Activated CD4-positive, alpha-beta memory T cell treated with anti-CD3 and anti-CD28 coated beads for 36 hours (primary cell): ENCODE measurements around the gene PIEZO2. TPM values are rescaled to one million over a fixed set of nuclear protein-coding genes. Genes with fewer than 3 reads are reported as not detected.

Source experiments
- CTCF ChIA-PET: fragments of 350-600 bp; sonication (Branson Sonifier 250); formaldehyde crosslinking; loops from one replicate; lab custom pipeline; 2021; ENCODE audit warnings: antibody characterized with exemption, inconsistent platforms; lab: Charles Lee
- POLR2A ChIA-PET: fragments of 350-600 bp; sonication (Branson Sonifier 250); formaldehyde crosslinking; loops from one replicate; lab custom pipeline; 2021; ENCODE audit warnings: antibody characterized with exemption; lab: Charles Lee
- DNase-seq: peaks from one replicate; pipeline ENCODE4 v3.0.0-alpha.2; 2020
- H3K27ac Mint-ChIP-seq: one replicate; pipeline ENCODE4 v1.8.0; 2021; ENCODE audit warnings: mixed read lengths
- H3K27me3 Mint-ChIP-seq: one replicate; pipeline ENCODE4 v1.8.0; 2021; ENCODE audit warnings: mixed read lengths
- H3K36me3 Mint-ChIP-seq: one replicate; pipeline ENCODE4 v1.8.0; 2021; ENCODE audit warnings: mixed read lengths
- H3K4me1 Mint-ChIP-seq: one replicate; pipeline ENCODE4 v1.8.0; 2021; ENCODE audit warnings: low read depth, mixed read lengths
- H3K4me3 Mint-ChIP-seq: one replicate; pipeline ENCODE4 v1.8.0; 2021; ENCODE audit warnings: mild to moderate bottlenecking, mixed read lengths
- H3K9me3 Mint-ChIP-seq: one replicate; pipeline ENCODE4 v1.8.0; 2021; ENCODE audit warnings: mixed read lengths
- intact Hi-C: fragments of 100-400 bp; cut with micrococcal nuclease; formaldehyde crosslinking; loops from one replicate; pipeline ENCODE4 v1.15.1; 2023
- total RNA-seq, 2 experiments: library from RNA; stranded (reverse); gene quantifications; one replicate each; pipeline ENCODE4 v1.2.3, GENCODE V29; 2021

The PIEZO2 gene
- total RNA-seq, 2 experiments from 2014 or later, result not detected

- Mint-ChIP-seq H3K9me3 (peaks cover 17% of the 10 kb centered on the region), H3K27me3 (peaks cover 5% of the 10 kb centered on the region), H3K4me3 (no peak overlapping the region), H3K36me3 (no peaks in the 10 kb centered on the region), H3K4me1 (no peaks in the 10 kb centered on the region), H3K27ac (no peak overlapping the region)
- ChIA-PET CTCF (no interaction called here), POLR2A (no interaction called here)
- no peak for DNase-seq
- intact Hi-C loops, result no loop called here
Measured at GRCh38 chr18:10822456-10822855, 326.9 kb downstream of the PIEZO2 start.

DNA sequence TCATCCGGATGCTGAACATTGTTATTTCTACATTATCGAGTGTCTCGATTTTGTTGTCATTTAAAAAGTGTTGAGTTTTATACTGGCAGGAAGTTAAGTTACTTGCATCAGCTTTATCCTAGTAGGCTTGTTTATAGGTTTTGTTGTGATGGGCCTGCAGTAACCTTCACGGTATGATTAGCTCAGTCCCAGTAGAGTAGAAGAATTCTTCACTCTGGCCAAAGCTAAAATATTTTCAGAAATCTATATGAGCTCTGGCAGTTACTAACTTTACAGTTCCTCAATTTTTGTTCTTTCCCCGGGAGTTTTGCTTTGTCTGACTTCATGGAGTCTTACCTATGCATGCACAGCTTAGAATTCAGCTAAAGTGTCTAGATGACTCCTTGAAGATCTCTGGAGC lies 328.7 kb downstream of the PIEZO2 start:
- Mint-ChIP-seq H3K36me3 (no peaks in the 10 kb centered on the region), H3K27ac (no peak overlapping the region), H3K4me3 (no peak overlapping the region), H3K9me3 (peaks cover 17% of the 10 kb centered on the region), H3K27me3 (peaks cover 3% of the 10 kb centered on the region), H3K4me1 (no peaks in the 10 kb centered on the region)
- ChIA-PET CTCF (interaction anchor here (0.6 to 1.3 kb wide), 3 partner anchors 31 to 1815 kb away, joined by 3 to 4 read pairs (median 4); no protein-coding TSS in a partner anchor), POLR2A (no interaction called here)
- no peak for DNase-seq
- intact Hi-C loops, result no loop called here

GRCh38 chr18:10814336-10814735 lies 335.0 kb downstream of the PIEZO2 start:
- POLR2A ChIA-PET, result no interaction called here
- Mint-ChIP-seq H3K4me1 (no peaks in the 10 kb centered on the region), H3K27ac (no peak overlapping the region), H3K4me3 (no peak overlapping the region), H3K27me3 (peaks cover 2% of the 10 kb centered on the region), H3K36me3 (no peaks in the 10 kb centered on the region), H3K9me3 (no peaks in the 10 kb centered on the region)
- no peak for DNase-seq
- intact Hi-C loops, result no loop called here
- CTCF ChIA-PET, result no interaction called here

DNA sequence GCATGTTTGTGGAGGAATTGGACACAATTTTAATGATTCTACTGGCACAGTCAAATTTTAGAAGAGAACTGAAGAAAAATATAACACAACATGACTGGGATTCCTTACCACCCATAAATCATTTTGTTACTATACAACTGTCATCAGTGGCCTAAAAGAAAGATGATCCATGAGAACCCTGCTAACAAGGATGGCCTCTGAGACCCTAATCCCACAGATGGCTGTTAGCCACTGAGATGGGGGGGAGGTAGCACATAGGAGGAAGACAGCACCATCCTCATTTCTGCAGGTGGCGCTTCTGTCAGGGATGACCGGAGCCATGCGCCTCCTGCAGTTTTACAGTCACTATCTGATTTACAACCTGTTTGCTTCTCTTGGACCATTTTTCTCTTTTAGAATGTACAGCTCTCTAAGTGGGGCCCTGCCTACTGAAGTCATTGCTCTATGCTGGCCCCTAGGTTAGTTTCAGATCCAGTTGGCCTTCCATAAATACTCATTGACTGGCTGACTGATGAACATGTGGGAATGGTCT lies 343.7 kb downstream of the PIEZO2 start:
- intact Hi-C loops, result no loop called here
- H3K9me3 Mint-ChIP-seq, result no peaks in the 10 kb centered on the region
- CTCF ChIA-PET, result no interaction called here
- no peaks in the 10 kb centered on the region for H3K4me1 Mint-ChIP-seq
- H3K4me3 Mint-ChIP-seq, result no peak overlapping the region
- H3K27me3 Mint-ChIP-seq, result no peaks in the 10 kb centered on the region
- POLR2A ChIA-PET, result no interaction called here
- H3K27ac Mint-ChIP-seq, result no peak overlapping the region
- no peak for DNase-seq
- H3K36me3 Mint-ChIP-seq, result no peaks in the 10 kb centered on the region

DNA sequence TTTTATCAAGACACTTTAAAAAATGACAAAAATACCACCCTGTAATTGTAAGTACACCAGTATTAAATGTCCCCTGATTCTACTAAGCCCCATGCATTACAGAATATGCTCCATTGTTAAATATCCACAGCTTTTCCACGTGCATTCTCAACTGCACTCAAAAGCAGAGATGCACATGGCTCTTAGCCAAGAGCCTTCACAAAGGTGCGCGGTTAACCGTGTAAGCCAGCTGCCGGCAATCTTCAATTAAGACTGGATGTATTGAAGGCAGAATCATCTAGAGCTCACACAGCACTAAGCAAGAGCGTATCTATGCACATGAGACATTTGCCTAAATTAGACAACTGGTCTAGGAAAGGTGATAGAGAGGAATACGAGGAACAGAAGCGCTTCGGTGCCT lies 345.2 kb downstream of the PIEZO2 start:
- CTCF ChIA-PET, result no interaction called here
- Mint-ChIP-seq H3K4me1 (no peaks in the 10 kb centered on the region), H3K27ac (no peak overlapping the region), H3K27me3 (no peaks in the 10 kb centered on the region), H3K36me3 (no peaks in the 10 kb centered on the region), H3K9me3 (no peaks in the 10 kb centered on the region), H3K4me3 (no peak overlapping the region)
- DNase-seq, result no peak
- POLR2A ChIA-PET, result no interaction called here
- intact Hi-C loops, result no loop called here

GRCh38 chr18:10798727-10799550 lies 350.4 kb downstream of the PIEZO2 start:
- Mint-ChIP-seq H3K9me3 (no peaks in the 10 kb centered on the region), H3K4me3 (no peak overlapping the region), H3K27me3 (peaks cover 2% of the 10 kb centered on the region), H3K36me3 (no peaks in the 10 kb centered on the region), H3K4me1 (no peaks in the 10 kb centered on the region), H3K27ac (no peak overlapping the region)
- intact Hi-C loops, result no loop called here
- DNase-seq, result no peak
- CTCF ChIA-PET, result no interaction called here
- POLR2A ChIA-PET, result no interaction called here

DNA sequence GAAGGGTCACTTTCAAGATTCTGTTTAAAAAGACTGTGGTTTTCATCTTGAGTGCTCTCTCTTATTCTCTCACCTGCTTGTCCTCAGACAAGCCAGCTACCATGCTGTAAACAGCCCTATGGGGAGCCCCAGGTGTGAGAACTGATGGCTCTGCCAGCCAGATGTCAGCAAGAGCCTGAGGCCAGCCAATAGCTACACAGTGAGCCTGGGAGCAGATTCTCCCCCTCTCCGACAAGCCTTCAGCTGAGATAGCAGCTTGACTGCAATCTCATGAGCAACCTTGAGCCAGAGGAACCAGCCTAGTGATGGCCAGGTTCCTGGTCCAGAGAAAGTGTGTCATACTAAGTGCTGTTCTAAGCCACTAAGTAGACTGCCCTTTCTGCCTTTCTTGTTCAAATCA lies 351.5 kb downstream of the PIEZO2 start:
- H3K4me1 Mint-ChIP-seq, result no peaks in the 10 kb centered on the region
- no peak for DNase-seq
- no peak overlapping the region for H3K27ac Mint-ChIP-seq
- ChIA-PET CTCF (no interaction called here), POLR2A (no interaction called here)
- no peak overlapping the region for H3K4me3 Mint-ChIP-seq
- H3K36me3 Mint-ChIP-seq, result no peaks in the 10 kb centered on the region
- H3K9me3 Mint-ChIP-seq, result no peaks in the 10 kb centered on the region
- peaks cover 6% of the 10 kb centered on the region for H3K27me3 Mint-ChIP-seq
- intact Hi-C loops, result no loop called here

GRCh38 chr18:10794771-10795170 lies 354.6 kb downstream of the PIEZO2 start:
- ChIA-PET CTCF (interaction anchor here (1.1 kb wide), 1 partner anchor 57 kb away, joined by 3 read pairs; no protein-coding TSS in a partner anchor), POLR2A (no interaction called here)
- Mint-ChIP-seq H3K36me3 (no peaks in the 10 kb centered on the region), H3K9me3 (no peaks in the 10 kb centered on the region), H3K4me3 (no peak overlapping the region), H3K27ac (no peak overlapping the region), H3K4me1 (no peaks in the 10 kb centered on the region), H3K27me3 (peaks cover 13% of the 10 kb centered on the region)
- no peak for DNase-seq
- intact Hi-C loops, result no loop called here

- H3K9me3 Mint-ChIP-seq, result no peaks in the 10 kb centered on the region
- POLR2A ChIA-PET, result no interaction called here
- DNase-seq, result no peak
- no peak overlapping the region for H3K27ac Mint-ChIP-seq
- H3K36me3 Mint-ChIP-seq, result no peaks in the 10 kb centered on the region
- CTCF ChIA-PET, result no interaction called here
- H3K4me3 Mint-ChIP-seq, result no peak overlapping the region
- H3K4me1 Mint-ChIP-seq, result no peaks in the 10 kb centered on the region
- H3K27me3 Mint-ChIP-seq, result peaks cover 18% of the 10 kb centered on the region
- intact Hi-C loops, result no loop called here
Measured at GRCh38 chr18:10793730-10794370, 355.5 kb downstream of the PIEZO2 start.

DNA sequence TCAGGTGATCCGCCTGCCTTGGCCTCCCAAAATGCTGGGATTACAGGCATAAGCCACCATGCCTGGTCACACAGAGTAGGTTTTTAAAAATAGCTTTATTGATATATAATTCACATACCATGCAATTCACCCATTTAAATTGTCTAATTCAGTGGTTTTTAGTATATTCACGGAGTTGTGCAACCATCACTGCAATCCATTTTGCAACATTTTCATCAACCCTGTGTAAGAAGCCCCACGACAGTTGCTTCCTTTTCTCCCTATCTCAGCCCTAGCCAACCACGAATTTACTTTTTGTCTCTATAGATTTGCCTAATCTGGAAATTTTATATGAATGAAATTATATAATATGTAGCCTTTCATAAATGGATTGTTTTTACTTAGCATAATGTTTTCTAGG lies 357.2 kb downstream of the PIEZO2 start:
- no peak for DNase-seq
- peaks cover 2% of the 10 kb centered on the region for H3K4me1 Mint-ChIP-seq
- H3K27me3 Mint-ChIP-seq, result peaks cover 20% of the 10 kb centered on the region
- no peak overlapping the region for H3K27ac Mint-ChIP-seq
- intact Hi-C loops, result no loop called here
- no peaks in the 10 kb centered on the region for H3K9me3 Mint-ChIP-seq
- CTCF ChIA-PET, result no interaction called here
- no peaks in the 10 kb centered on the region for H3K36me3 Mint-ChIP-seq
- POLR2A ChIA-PET, result no interaction called here
- no peak overlapping the region for H3K4me3 Mint-ChIP-seq

- H3K4me1 Mint-ChIP-seq, result peaks cover 2% of the 10 kb centered on the region
- DNase-seq, result no peak
- CTCF ChIA-PET, result no interaction called here
- POLR2A ChIA-PET, result no interaction called here
- H3K9me3 Mint-ChIP-seq, result no peaks in the 10 kb centered on the region
- no peak overlapping the region for H3K4me3 Mint-ChIP-seq
- intact Hi-C loops, result no loop called here
- no peaks in the 10 kb centered on the region for H3K36me3 Mint-ChIP-seq
- H3K27ac Mint-ChIP-seq, result no peak overlapping the region
- peaks cover 20% of the 10 kb centered on the region for H3K27me3 Mint-ChIP-seq
Measured at GRCh38 chr18:10791169-10791831, 358.1 kb downstream of the PIEZO2 start.

DNA sequence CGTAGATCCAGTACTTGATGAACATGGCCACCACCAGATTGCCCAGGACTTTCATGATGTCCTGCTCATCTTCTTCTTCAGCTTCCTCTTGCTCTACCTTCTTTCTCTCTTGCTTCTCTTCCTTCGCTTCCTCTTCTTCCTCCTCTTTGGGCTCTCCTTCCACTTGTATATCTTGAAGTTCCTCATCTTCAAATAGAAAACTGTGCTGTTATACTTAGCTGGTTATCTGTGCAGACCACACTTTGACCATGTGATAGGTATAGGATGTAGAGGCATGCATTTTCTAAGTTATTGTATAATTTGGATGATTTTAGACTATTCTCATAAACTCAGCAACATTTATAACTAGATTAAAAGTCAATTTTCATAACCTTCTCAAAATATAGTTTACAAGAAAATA lies 360.2 kb downstream of the PIEZO2 start:
- peaks cover 31% of the 10 kb centered on the region for H3K27me3 Mint-ChIP-seq
- DNase-seq, result no peak
- ChIA-PET CTCF (no interaction called here), POLR2A (no interaction called here)
- no peak overlapping the region for H3K4me3 Mint-ChIP-seq
- H3K27ac Mint-ChIP-seq, result no peak overlapping the region
- H3K36me3 Mint-ChIP-seq, result no peaks in the 10 kb centered on the region
- H3K4me1 Mint-ChIP-seq, result peaks cover 2% of the 10 kb centered on the region
- H3K9me3 Mint-ChIP-seq, result no peaks in the 10 kb centered on the region
- intact Hi-C loops, result loop anchor here (5.0 to 10.0 kb wide), 2 partner anchors 254 to 763 kb away; no protein-coding TSS in a partner anchor
